ENCODE data around the gene ATP8A2.

Gene ATP8A2

DNA sequence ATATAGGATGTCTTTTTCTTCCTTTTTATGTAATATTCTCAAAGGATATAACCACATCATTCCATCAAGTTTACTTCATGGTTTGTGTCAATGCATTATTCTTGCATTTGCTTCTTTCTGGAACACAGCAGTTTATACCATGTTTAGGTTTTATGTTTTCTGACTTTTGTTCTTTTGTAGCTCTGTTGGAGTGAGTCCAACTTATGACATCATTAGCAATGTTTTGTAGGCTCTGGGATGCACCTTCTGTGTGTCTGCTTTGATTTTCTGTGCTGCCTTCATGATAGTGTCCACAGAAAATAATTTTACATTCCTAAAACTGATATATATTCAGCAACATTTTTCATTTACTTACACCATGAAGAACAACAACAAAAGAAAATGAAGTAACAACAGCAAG lies 611.1 kb downstream of the ATP8A2 start:
- TF ChIP-seq, protein P1, sequence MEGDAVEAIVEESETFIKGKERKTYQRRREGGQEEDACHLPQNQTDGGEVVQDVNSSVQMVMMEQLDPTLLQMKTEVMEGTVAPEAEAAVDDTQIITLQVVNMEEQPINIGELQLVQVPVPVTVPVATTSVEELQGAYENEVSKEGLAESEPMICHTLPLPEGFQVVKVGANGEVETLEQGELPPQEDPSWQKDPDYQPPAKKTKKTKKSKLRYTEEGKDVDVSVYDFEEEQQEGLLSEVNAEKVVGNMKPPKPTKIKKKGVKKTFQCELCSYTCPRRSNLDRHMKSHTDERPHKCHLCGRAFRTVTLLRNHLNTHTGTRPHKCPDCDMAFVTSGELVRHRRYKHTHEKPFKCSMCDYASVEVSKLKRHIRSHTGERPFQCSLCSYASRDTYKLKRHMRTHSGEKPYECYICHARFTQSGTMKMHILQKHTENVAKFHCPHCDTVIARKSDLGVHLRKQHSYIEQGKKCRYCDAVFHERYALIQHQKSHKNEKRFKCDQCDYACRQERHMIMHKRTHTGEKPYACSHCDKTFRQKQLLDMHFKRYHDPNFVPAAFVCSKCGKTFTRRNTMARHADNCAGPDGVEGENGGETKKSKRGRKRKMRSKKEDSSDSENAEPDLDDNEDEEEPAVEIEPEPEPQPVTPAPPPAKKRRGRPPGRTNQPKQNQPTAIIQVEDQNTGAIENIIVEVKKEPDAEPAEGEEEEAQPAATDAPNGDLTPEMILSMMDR (IDR thresholded peaks at IDR 0.05; ENCODE audit: low read depth, low read length): no peak
- no peak overlapping the region for H3K4me3 ChIP-seq (ENCODE audit: low read depth, low read length)

DNA sequence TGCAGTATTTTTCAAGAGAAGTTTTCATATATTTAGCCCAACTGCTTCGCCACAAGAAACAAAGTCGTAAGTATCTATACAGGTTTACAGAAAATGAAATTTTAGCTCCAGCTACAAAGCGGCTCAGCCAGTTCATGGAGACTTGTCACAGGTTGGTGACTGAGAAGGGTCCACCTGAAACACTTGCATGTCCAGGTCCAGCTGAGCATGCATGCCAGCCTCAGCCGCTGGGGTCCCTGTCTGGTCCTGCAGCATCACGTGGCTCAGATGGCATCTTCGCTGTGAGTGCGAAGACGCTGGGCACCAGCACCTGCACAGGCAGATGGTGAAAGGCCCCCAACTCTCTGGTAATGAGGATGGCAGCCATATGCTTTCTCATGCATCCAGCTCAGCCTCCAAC lies 616.2 kb downstream of the ATP8A2 start:
- H3K4me3 ChIP-seq (ENCODE audit: low read depth, low read length): no peak overlapping the region
- TF ChIP-seq, protein P1 (IDR thresholded peaks at IDR 0.05; ENCODE audit: low read depth, low read length): no peak

DNA sequence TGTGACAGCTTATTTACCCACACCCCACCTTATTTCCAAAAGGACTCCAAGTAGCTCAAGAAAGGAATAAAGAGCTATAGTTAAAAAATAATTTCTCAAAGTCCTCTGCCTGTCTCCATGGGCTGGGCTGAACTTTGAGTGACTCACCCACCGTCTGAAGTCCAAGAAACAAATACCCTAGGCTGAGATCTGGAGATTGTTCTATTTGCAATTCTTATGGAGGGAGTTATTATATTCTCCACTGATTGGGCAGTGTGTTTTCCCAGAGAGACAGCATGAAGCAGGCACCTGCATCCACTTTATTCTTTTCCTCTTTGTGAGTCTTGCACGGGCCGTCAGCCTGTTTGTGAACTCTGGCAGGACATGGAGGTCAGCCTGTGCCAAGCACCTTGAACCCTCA lies 616.9 kb downstream of the ATP8A2 start:
- TF ChIP-seq, protein P1 (IDR thresholded peaks at IDR 0.05; ENCODE audit: low read depth, low read length): no peak
- no peak overlapping the region for H3K4me3 ChIP-seq (ENCODE audit: low read depth, low read length)

DNA sequence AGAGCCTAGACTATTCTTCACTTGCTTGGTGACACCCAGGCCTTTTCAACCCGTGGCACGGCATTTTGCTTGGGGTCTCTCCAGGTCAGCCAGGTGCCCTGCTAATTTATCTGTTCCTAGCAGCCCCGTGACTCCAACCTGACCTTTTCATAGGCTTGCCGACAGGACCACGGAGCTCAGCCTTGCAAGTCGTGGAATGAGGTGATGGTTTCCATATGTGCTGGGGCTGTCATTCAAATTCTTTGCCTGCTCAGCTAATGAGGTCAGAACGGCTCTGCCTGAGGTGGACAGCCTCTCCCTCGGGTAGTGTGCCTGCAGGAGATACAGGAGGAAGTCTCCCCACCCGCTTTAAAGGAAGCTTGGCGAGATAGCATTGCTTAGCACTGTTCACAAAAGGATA lies 619.0 kb downstream of the ATP8A2 start:
- TF ChIP-seq, protein P1 (IDR thresholded peaks at IDR 0.05; ENCODE audit: low read depth, low read length): no peak
- no peak overlapping the region for H3K4me3 ChIP-seq (ENCODE audit: low read depth, low read length)

DNA sequence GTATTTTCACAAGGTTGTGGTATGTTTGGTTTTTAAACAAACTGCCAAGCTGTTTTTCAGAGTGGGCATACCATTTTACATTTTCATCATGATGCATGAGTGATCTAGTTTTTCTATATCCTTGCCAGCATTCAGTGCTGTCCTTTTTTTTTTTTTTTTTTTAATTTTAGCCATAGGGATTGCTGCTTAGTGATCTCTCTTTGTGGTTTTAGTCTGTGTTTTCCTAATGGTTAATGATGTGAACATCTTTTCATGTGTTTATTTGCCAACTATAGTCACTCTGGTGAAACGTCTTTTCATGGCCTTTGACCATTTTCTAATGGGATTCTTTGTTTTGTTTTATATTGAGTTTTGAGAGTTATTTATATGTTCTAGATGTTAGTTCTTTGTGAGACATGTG lies 620.3 kb downstream of the ATP8A2 start:
- TF ChIP-seq, protein P1 (IDR thresholded peaks at IDR 0.05; ENCODE audit: low read depth, low read length): no peak
- H3K4me3 ChIP-seq (ENCODE audit: low read depth, low read length): no peak overlapping the region

DNA sequence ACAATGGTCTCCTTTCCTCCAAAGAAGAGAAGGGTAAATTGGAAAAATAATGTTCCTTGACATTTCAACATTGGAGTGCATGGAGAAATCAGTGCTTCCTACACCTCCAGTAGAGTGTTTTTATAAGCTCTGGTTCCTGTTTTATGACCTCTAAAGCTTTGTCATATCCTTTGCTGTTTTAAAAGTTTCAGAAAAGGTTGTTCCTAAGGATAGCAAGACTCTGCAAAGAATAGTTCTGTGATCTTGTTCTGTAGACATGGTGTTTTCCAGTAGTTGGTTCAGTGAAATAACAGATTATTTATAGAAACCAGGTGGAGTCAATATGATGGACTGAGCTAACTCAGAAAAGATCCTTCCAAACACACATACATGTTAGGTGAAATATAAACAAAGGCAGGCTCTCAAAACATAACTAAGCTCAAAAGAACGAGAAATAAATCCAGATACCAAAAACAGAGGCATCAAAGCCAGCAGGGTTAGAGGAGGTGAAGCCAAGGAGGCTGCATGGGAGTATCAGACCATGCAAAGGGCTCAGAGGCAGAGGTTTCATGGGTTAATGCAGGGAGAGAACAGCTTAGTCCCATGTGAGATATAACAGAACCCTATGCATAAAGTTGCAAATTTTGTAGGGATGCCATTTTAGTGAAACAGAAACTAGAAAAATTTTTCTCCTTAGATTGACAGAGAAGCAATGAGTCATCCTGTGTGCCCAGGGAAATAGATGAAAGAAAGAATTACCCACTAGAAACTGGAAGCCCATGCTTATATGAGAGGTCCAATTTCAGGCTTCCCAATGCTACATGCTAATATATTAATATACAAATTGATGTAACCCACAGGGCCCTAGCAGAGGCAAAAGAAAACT lies 635.7 kb downstream of the ATP8A2 start:
- no peak overlapping the region for H3K4me3 ChIP-seq (ENCODE audit: low read depth, low read length)
- TF ChIP-seq, protein P1 (IDR thresholded peaks at IDR 0.05; ENCODE audit: low read depth, low read length): no peak

DNA sequence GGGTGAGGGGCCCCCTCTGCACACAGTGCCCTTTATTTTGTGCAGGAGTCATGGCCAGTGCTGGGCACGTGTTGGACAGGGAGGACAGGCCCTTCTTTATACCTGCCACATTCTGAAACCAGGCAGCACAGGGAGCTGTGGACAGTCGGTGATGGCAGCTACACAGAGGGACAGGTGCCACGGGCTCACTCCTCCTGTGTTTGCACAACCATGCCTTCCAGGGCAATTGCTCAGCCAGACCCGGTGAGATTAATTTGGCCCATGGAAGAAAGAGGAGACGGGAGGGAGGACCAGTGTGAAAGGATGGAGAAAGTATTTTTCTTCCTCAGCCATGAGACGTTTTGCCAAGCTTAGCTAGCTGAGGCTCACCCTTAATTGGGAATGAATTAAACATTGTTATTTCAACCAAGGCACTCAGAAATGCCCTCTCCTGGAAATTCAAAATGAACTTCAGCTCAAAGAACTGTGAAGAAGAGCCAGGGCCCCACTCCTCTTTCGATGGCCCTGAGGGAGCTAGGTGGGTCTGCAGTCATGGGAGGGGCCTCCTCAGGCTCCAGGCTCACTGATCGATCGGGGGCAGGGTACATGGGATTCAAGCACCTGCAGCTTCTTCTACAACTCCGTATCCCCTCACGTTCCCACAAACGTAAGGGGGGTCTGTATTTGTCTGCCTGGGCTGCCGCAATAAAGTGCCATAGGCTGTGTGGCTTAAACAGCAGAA lies 638.9 kb downstream of the ATP8A2 start:
- no peak overlapping the region for H3K4me3 ChIP-seq (ENCODE audit: low read depth, low read length)
- TF ChIP-seq, protein P1 (IDR thresholded peaks at IDR 0.05; ENCODE audit: low read depth, low read length): no peak

Data from WI38 (cell line).